GM12872 (cell line): Measurements from ENCODE around the gene GARNL3.

ENCODE experiments used
- CTCF ChIP-seq: IDR thresholded peaks from 3 replicates; pipeline ENCODE4 v1.5.1; 2011; ENCODE audit warnings: low read depth, mild to moderate bottlenecking, low read length, moderate library complexity; ENCODE audit not compliant: insufficient read depth

GARNL3 gene

GRCh38 chr9:127384901-127385300 lies 120.3 kb downstream of the GARNL3 start:
- TF ChIP-seq CTCF, result no peak

DNA sequence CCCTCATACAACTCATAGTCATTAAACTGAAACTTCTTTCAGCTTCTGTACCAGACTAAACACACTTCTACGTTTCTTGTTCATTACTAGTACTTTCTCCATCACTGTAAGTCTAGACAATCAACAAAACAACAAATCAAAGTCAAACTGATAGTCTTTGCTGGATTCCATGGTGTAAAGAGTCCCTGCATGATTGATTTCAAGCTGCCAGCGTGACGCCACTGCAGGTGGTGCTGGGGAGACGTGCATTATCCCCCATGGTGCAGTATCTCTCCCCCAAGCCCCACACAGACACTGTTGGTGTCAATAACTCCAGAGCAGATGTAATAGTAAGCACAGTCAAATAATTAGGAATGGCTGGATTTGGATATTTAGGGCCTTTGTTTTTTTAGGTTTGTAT lies 121.7 kb downstream of the GARNL3 start:
- no peak for TF ChIP-seq CTCF

DNA sequence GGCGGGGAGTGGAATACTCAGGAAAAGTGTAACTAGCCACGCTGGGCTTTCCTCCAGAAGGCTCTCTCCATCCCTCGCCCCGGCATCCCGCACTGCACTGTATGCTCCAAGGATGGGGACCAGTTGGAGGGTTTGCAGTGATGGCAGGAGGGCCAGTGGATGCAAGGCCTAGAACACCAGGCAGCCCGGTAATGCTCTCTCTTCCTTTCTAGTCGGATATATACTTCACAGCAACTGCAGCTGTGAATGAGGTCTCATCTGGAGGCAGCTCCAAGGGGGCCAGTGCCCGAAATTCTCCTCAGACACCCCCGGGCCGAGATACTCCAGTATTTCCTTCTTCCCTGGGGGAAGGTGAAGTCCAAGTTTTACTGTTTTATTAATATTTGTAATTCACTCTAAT lies 122.4 kb downstream of the GARNL3 start:
- no peak for TF ChIP-seq CTCF

DNA sequence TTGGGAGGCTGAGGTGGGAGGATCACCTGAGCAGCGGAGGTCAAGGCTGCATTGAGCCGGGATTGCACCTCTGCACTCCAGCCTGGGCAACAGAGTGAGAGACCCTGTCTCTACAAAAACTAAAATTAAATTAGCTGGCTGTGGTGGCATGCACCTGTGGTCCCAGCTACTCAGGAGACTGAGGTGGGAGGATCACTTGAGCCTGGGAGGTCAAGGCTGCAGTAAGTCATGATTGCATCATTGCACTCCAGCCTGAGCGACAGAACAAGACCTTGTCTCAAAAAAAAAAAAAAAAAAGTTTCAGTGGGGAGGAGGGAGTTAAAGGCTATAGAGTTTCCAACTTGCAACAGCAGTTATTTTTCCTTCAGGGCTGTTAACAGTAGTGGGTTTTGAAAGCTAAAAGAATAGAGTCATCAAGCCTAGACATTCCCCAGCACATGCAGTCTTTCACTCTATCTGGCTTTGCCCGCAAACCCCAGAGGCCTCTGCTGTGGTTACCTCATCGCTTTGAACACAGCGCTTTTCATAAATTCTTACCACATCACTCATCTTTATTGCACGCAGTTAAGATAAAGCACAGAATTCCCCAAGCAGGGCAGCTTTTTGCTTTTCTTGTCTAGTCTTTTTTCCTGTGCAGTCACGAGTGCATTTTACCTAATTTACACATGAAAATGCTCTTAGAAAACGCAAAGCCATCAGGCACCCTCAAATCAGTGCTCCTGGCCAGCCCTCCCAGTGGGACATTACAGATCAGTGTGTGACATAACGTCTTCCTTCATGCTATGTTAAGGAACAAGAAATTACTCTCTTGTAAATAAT lies 123.7 kb downstream of the GARNL3 start:
- TF ChIP-seq CTCF, result no peak

GRCh38 chr9:127388856-127389238 lies 124.3 kb downstream of the GARNL3 start:
- no peak for TF ChIP-seq CTCF

GRCh38 chr9:127389381-127390247 lies 125.0 kb downstream of the GARNL3 start:
- TF ChIP-seq CTCF, result no peak

DNA sequence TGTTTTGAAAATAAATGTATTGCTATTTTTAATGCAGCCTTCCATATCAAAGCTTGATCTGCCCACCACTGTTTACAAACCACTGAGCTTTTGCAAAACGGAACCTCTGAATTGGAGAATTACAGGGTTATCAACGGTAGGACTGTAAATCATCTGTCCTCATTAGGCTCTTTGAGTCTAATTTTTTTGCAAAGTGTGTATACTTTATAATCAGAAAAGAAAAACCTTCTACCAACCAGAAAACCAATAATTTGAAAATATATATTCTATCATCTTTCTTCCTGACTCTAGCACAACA lies 125.6 kb downstream of the GARNL3 start:
- no peak for TF ChIP-seq CTCF
